ENCODE measurements around the gene TCP10L. TPM values are rescaled to one million over a fixed set of nuclear protein-coding genes. Genes with fewer than 3 reads are reported as not detected.
A peak's percentile ranks its signal among the peaks of the same experiment; 100 is the strongest.
"Not testable (repeated sequence)": the region's sequence is repeated elsewhere in the genome, so short reads cannot be mapped to it uniquely, and the experiment has no call there.

Gene TCP10L
- total and polyA plus RNA-seq, 2 of the 8 experiments (the other 6 are each of a cell fraction or from before 2014, with no cell fraction given) = 0.45 to 0.99 TPM

DNA sequence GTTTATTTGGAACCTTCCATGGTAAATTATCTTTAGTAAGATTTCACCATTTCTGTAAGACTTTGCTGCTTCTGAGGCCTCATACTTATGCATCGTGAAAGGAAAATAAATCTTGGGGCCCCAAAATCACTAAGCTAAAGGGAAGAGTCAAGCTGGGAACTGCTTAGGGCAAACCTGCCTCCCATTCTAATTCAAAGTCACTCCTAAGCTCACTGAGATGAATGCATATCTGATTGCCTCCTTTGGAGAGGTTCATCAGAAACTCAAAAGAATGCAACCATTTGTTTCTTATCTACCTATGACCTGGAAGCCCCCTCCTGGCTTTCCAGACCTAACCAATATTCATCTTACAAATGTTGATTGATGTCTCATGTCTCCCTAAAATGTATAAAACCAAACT, 23.8 kb downstream of the TCP10L start:
- H3K4me3 ChIP-seq (ENCODE audit: extremely low read depth in 1 of 4, insufficient read depth in 2 of 4, low read depth in 3 of 4, low read length in 4 of 4) = peak overlapping the region in 1 of 4 experiments; percentile 41; a peak in 1 of 8 replicates
- 0% methylated on average over 1 of the region's 1 CpG; no CpG with 5 or more reads in 1 of the 2 experiments for WGBS, 2 experiments (ENCODE audit: extremely low coverage in 1 of 2, insufficient coverage in 1 of 2, insufficient read length in 1 of 2, insufficient replicate concordance in 2 of 2, low coverage in 1 of 2, low lambda C conversion rate in 2 of 2, missing lambda C conversion rate in 1 of 2)
- not testable (repeated sequence) for H2AK5ac ChIP-seq (ENCODE audit: low read depth, low read length); H3K4ac ChIP-seq (replicated peaks; ENCODE audit: insufficient read length, low read depth, low read length); H3K23me2 ChIP-seq (ENCODE audit: low read depth, low read length); H3K79me1 ChIP-seq (ENCODE audit: low read depth, low read length); H2BK5ac ChIP-seq (ENCODE audit: low read depth, low read length); H3K18ac ChIP-seq (ENCODE audit: extremely low read depth, low read length); H3K9me3 ChIP-seq (ENCODE audit: insufficient read depth in 2 of 2, low read depth in 1 of 2, low read length in 1 of 2); H3K23ac ChIP-seq (ENCODE audit: insufficient read length); H3K14ac ChIP-seq (ENCODE audit: insufficient read length); H3K27me3 ChIP-seq (replicated peaks in 1 of 4; ENCODE audit: control insufficient read depth in 3 of 4, extremely low read depth in 1 of 4, insufficient read depth in 3 of 4, low read length in 3 of 4); H3K9ac ChIP-seq (replicated peaks in 1 of 4; ENCODE audit: extremely low read depth in 1 of 4, low read depth in 3 of 4, low read length in 3 of 4); H2BK20ac ChIP-seq (ENCODE audit: low read length); H4K8ac ChIP-seq (ENCODE audit: extremely low read depth, insufficient read depth, low read length); H2AFZ ChIP-seq (ENCODE audit: low read length); H4K5ac ChIP-seq (ENCODE audit: insufficient read length, low read depth, low read length); H2BK15ac ChIP-seq (ENCODE audit: low read length); H3K36me3 ChIP-seq (ENCODE audit: control insufficient read depth in 2 of 4, insufficient read depth in 4 of 4, low read length in 3 of 4); H4K91ac ChIP-seq (replicated peaks; ENCODE audit: insufficient read length, low read length); H3K79me2 ChIP-seq (ENCODE audit: control insufficient read depth in 1 of 2, insufficient read depth in 2 of 2, low read length in 2 of 2); DNase-seq (ENCODE audit: low read depth in 1 of 2, low spot score in 2 of 2); H4K20me1 ChIP-seq (replicated peaks in 1 of 2; ENCODE audit: control insufficient read depth in 1 of 2, insufficient read depth in 2 of 2, low read length in 2 of 2); H3K27ac ChIP-seq (ENCODE audit: low read depth, low read length); H2BK12ac ChIP-seq (ENCODE audit: low read depth, low read length); H2BK120ac ChIP-seq (replicated peaks; ENCODE audit: low read depth, low read length); H3K56ac ChIP-seq (replicated peaks; ENCODE audit: insufficient read length, low read depth, low read length)
- POLR2A ChIA-PET (ENCODE audit: partially characterized antibody) = interaction anchor here (1.0 to 1.7 kb wide), 9 partner anchors 13 to 198 kb away, joined by 3 to 4 read pairs (median 3); no protein-coding TSS in a partner anchor
- CTCF ChIA-PET (ENCODE audit: partially characterized antibody) = interaction anchor here (0.9 to 3.3 kb wide), 14 partner anchors 8 to 167 kb away, joined by 3 to 13 read pairs (median 6); partner anchors contain the start of gene EVA1C
- H3K4me1 ChIP-seq (replicated peaks in 1 of 4; ENCODE audit: control insufficient read depth in 3 of 4, insufficient read depth in 4 of 4, low read length in 3 of 4) = peaks cover 4 to 13% (median 8%) of the 10 kb centered on the region in 4 experiments; a peak in 5 of 7 replicates
- H3K4me2 ChIP-seq (ENCODE audit: insufficient read depth in 1 of 2, low read depth in 2 of 2, low read length in 2 of 2) = peak overlapping the region; percentile 45 to 54
- TF ChIP-seq BCL11A (IDR thresholded peaks at IDR 0.05; ENCODE audit: low read depth in 2 of 2, low read length in 2 of 2) = peak in 1 of 2 experiments; percentile 27
- FAIRE-seq = peak; percentile 66

All from H1 (cell line).